NCI-H2081 treated with DMSO at 0.1 percent for 48 hours (cell line): ENCODE data around the gene PRKAA1.
"Not testable (repeated sequence)": the region's sequence is repeated elsewhere in the genome, so short reads cannot be mapped to it uniquely, and the experiment has no call there.

ENCODE experiments used
- DNase-seq: peaks from one replicate; lab custom pipeline; 2025; lab: John Stamatoyannopoulos, UW

Gene PRKAA1

GRCh38 chr5:40722497-40722911 lies 75.7 kb downstream of the PRKAA1 start:
- DNase-seq, result not testable (repeated sequence)

- DNase-seq, result no peak
Measured at GRCh38 chr5:40720069-40720468, 78.1 kb downstream of the PRKAA1 start.

DNA sequence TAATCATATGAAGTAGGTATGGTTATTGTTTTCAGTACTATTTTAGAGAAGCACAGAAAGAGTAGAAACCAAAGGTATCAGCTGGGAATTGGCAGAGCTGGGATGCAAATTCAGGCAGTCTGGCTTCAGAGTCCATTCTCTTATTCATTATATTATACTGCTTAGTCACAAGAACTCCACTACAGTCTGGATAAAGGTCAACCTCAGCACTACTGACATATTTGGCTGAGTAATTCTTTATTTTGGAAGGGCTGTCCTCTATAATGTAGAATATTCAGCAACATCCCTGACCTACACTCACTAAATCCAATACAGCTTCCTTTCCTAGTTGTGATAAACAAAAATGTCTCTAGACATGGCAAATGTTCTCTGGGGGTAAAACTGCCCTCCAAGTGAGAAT lies 80.9 kb downstream of the PRKAA1 start:
- DNase-seq, result no peak

DNA sequence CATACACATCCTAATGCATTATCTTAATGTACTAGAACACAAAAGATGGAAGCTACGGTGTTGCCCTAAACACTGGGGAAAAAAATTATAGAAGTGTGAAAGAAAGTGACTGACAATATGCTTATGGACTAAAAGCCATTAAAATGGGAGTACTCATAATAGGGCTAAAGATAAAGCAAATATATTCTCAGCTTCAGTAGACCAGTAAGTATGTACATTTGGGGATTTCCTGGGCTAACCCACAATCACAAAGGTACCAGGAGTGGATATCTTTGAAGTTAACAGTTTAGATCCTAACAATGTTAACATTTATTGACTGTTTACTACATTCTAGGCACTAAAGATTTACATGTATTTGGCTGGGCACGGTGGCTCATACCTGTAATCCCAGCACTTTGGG lies 81.6 kb downstream of the PRKAA1 start:
- no peak for DNase-seq

- DNase-seq, result no peak
Measured at GRCh38 chr5:40716000-40716399, 82.2 kb downstream of the PRKAA1 start.

DNA sequence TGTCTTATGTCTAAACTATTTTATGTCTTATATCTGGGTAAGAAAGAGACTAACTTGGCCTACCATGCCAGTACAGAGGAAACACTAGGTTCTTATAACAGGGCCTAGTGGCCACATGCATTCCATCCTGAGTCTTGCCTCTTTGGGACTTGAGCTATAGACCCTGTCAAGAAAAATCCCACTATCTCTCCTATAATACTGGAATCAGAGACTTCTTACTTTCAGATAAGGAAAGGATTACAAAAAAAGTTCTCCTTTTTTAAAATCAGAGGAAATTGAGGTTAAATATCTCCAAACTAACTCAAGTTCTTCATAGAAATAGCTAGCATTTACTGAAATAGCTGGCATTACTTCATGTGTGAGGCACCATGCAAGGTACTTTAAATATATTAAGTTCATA lies 84.2 kb downstream of the PRKAA1 start:
- no peak for DNase-seq

GRCh38 chr5:40710575-40710974 lies 87.6 kb downstream of the PRKAA1 start:
- not testable (repeated sequence) for DNase-seq
